PC-9 (cell line): ENCODE measurements around the gene SGTA. TPM values are rescaled to one million over a fixed set of nuclear protein-coding genes. Genes with fewer than 3 reads are reported as not detected.

Experiments used
- BruUV-seq: library from RNA; stranded (reverse); fragments of 400-500 nt; replicated peaks from 2 replicates; lab custom pipeline; 2021; lab: Mats Ljungman, UMichigan
- CTCF ChIA-PET: fragments of 300-600 bp; sonication (Branson Sonifier 250); formaldehyde crosslinking; loops from one replicate; lab custom pipeline; 2022; ENCODE audit warnings: antibody characterized with exemption; lab: Charles Lee
- POLR2A ChIA-PET: fragments of 300-600 bp; sonication (Branson Sonifier 250); formaldehyde crosslinking; loops from one replicate; lab custom pipeline; 2022; ENCODE audit warnings: antibody characterized with exemption; ENCODE audit not compliant: unreplicated experiment; lab: Charles Lee
- DNase-seq, 2 experiments: peaks; one replicate each; pipeline versions ENCODE4 v3.0.0 to v3.0.0-alpha.2; 2015 to 2022; ENCODE audit warnings: mixed read lengths in 1 of 2
- H2AFZ ChIP-seq: fragments of 200-600 bp; sonication (generic); 2 replicates; pipeline ENCODE4 v1.8.1; 2017; ENCODE audit warnings: antibody characterized with exemption
- H3F3A ChIP-seq: fragments of 200-600 bp; sonication (generic); 2 replicates; pipeline ENCODE4 v1.8.1; 2017; ENCODE audit warnings: antibody characterized with exemption, mild to moderate bottlenecking, low read depth; ENCODE audit not compliant: insufficient read depth
- H3K27ac ChIP-seq: fragments of 200-600 bp; sonication (generic); 2 replicates; pipeline ENCODE4 v1.6.1; 2016; ENCODE audit warnings: mixed run types
- H3K27me3 ChIP-seq: fragments of 200-600 bp; sonication (generic); 2 replicates; pipeline ENCODE4 v1.6.1; 2016; ENCODE audit warnings: low read depth, mixed run types; ENCODE audit not compliant: insufficient read depth
- H3K36me3 ChIP-seq: fragments of 200-600 bp; sonication (generic); 2 replicates; pipeline ENCODE4 v1.6.1; 2016; ENCODE audit warnings: low read depth, mixed run types
- H3K4me1 ChIP-seq: fragments of 200-600 bp; sonication (generic); replicated peaks from 2 replicates; pipeline ENCODE4 v1.6.1; 2016; ENCODE audit warnings: mixed run types; ENCODE audit not compliant: insufficient read depth
- H3K4me2 ChIP-seq: fragments of 200-600 bp; sonication (generic); 2 replicates; pipeline ENCODE4 v1.6.1; 2017; ENCODE audit warnings: mixed run types
- H3K4me3 ChIP-seq: fragments of 200-600 bp; sonication (generic); 2 replicates; pipeline ENCODE4 v1.6.1; 2016; ENCODE audit warnings: mixed run types
- H3K79me2 ChIP-seq: fragments of 200-600 bp; sonication (generic); 2 replicates; pipeline ENCODE4 v1.6.1; 2017; ENCODE audit warnings: low read depth, mixed run types
- H3K9me2 ChIP-seq: fragments of 200-600 bp; sonication (generic); 2 replicates; pipeline ENCODE4 v1.8.1; 2017; ENCODE audit warnings: mild to moderate bottlenecking; ENCODE audit not compliant: insufficient read depth
- H3K9me3 ChIP-seq: fragments of 200-600 bp; sonication (generic); 2 replicates; pipeline ENCODE4 v1.8.1; 2016; ENCODE audit warnings: low read depth; ENCODE audit not compliant: insufficient read depth
- H4K20me1 ChIP-seq: fragments of 200-600 bp; sonication (generic); 2 replicates; pipeline ENCODE4 v1.8.1; 2017; ENCODE audit not compliant: insufficient read depth
- CTCF ChIP-seq: fragments of 200-600 bp; sonication (generic); conservative IDR thresholded peaks from 2 replicates; pipeline ENCODE4 v1.6.1; 2017; ENCODE audit warnings: mixed run types, antibody characterized with exemption, mild to moderate bottlenecking, moderate library complexity
- EZH2 ChIP-seq: fragments of 200-600 bp; sonication (generic); IDR thresholded peaks from 2 replicates; pipeline ENCODE4 v1.8.0; 2017; ENCODE audit warnings: antibody characterized with exemption, low read depth
- intact Hi-C: fragments of 100-400 bp; cut with micrococcal nuclease; formaldehyde crosslinking; loops from one replicate; pipeline ENCODE4 v1.10.0; 2022; ENCODE audit not compliant: unreplicated experiment
- total RNA-seq: library from RNA; stranded (reverse); gene quantifications from 2 replicates; pipeline ENCODE4 v1.2.3, GENCODE V29; 2021

SGTA gene
- total RNA-seq, 1 experiment from 2014 or later, result 40.7 TPM

DNA sequence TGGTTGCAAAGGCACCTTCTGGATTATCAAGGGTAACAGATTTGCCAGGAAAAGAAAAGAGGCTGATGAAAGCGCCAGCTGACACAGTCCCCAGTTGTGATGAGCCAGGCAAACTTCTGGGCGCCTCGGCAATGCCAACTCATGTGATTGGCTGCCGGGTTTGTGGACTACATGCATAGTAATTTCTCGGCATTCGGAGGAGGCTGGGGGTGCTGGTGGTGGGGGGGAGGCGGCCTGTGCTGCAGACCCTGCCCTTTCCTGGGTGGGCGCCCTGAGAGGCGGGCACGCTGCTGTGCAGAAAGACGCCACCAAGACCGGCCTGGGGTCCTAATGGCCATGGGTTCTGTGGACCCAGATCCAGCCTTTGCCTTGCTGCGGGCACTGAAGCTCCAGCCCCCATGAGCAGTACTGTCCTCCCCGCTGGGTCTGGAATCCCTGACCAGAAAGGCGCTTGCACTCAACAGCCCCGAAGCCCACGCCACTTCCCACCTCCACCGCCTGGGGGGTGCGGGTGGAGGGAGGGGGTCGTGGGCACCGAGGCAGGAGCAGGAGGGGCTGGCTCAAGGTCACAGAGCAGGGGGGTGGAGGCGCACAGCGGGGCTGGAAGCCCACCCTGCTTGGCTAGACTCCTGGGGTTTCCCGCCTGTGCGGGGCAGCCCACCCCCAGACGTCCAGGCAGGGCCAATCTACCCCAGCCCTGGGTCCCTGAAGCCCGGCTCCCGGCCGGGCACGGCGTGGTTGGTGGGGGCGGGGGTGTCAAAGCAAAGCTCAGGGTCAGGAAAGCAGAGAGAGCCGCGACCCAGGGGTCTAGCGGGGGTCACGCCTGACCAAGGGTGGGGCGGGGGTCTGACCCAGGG lies 62.9 kb downstream of the SGTA start:
- no peaks in the 10 kb centered on the region for H3K36me3 ChIP-seq
- no peaks in the 10 kb centered on the region for H3F3A ChIP-seq
- no peak overlapping the region for H3K27ac ChIP-seq
- H3K27me3 ChIP-seq, result peaks cover 35% of the 10 kb centered on the region
- no peak for DNase-seq
- intact Hi-C loops, result no loop called here
- no peak overlapping the region for H3K4me3 ChIP-seq
- no peaks in the 10 kb centered on the region for H3K9me3 ChIP-seq
- no peak overlapping the region for H2AFZ ChIP-seq
- POLR2A ChIA-PET, result no interaction called here
- CTCF ChIA-PET, result no interaction called here
- no TSS peak for BruUV-seq
- H3K9me2 ChIP-seq, result no peaks in the 10 kb centered on the region
- no peaks in the 10 kb centered on the region for H3K79me2 ChIP-seq
- H3K4me1 ChIP-seq, result 0 out of 2 replicates have a peak, but pooled peaks cover 7% of the 10 kb centered on the region
- TF ChIP-seq EZH2 (no peak), CTCF (no peak)
- no peak overlapping the region for H3K4me2 ChIP-seq
- no peaks in the 10 kb centered on the region for H4K20me1 ChIP-seq

GRCh38 chr19:2719232-2719735 lies 63.8 kb downstream of the SGTA start:
- Histone ChIP-seq H4K20me1 (no peaks in the 10 kb centered on the region), H3K36me3 (no peaks in the 10 kb centered on the region), H2AFZ (no peak overlapping the region), H3F3A (no peaks in the 10 kb centered on the region), H3K27me3 (peaks cover 40% of the 10 kb centered on the region), H3K9me2 (no peaks in the 10 kb centered on the region), H3K4me3 (no peak overlapping the region), H3K9me3 (no peaks in the 10 kb centered on the region), H3K4me1 (0 out of 2 replicates have a peak, but pooled peaks cover 7% of the 10 kb centered on the region), H3K4me2 (no peak overlapping the region), H3K27ac (no peak overlapping the region), H3K79me2 (no peaks in the 10 kb centered on the region)
- no peak for TF ChIP-seq CTCF
- no peak for TF ChIP-seq EZH2
- POLR2A ChIA-PET, result no interaction called here
- no peak for DNase-seq
- CTCF ChIA-PET, result no interaction called here
- BruUV-seq, result no TSS peak
- intact Hi-C loops, result no loop called here

- Histone ChIP-seq H3K27me3 (peaks cover 40% of the 10 kb centered on the region), H3K4me3 (no peak overlapping the region), H2AFZ (no peak overlapping the region), H3K9me2 (no peaks in the 10 kb centered on the region), H4K20me1 (no peaks in the 10 kb centered on the region), H3K4me1 (0 out of 2 replicates have a peak, but pooled peaks cover 2% of the 10 kb centered on the region), H3F3A (no peaks in the 10 kb centered on the region), H3K79me2 (no peaks in the 10 kb centered on the region), H3K9me3 (no peaks in the 10 kb centered on the region), H3K36me3 (no peaks in the 10 kb centered on the region), H3K4me2 (no peak overlapping the region), H3K27ac (no peak overlapping the region)
- no peak for DNase-seq
- intact Hi-C loops, result no loop called here
- TF ChIP-seq EZH2, result no peak
- ChIA-PET CTCF (no interaction called here), POLR2A (no interaction called here)
- BruUV-seq, result no TSS peak
Observed at GRCh38 chr19:2717638-2718541, 65.2 kb downstream of the SGTA start.
